Kidney epithelial cell (primary cell): Measurements from ENCODE around the gene ECE2. TPM values are rescaled to one million over a fixed set of nuclear protein-coding genes. Genes with fewer than 3 reads are reported as not detected.

ENCODE experiments used
- DNase-seq: peaks from one replicate; pipeline ENCODE4 v3.0.0-alpha.2; 2010; ENCODE audit warnings: low read depth
- H3K27me3 ChIP-seq: 2 replicates; pipeline ENCODE4 v1.6.0; 2011; ENCODE audit warnings: low read length; ENCODE audit not compliant: control insufficient read depth, insufficient read depth
- H3K36me3 ChIP-seq: 2 replicates; pipeline ENCODE4 v1.5.1; 2011; ENCODE audit warnings: low read length; ENCODE audit not compliant: control insufficient read depth, insufficient read depth
- H3K4me3 ChIP-seq: 2 replicates; pipeline ENCODE4 v1.5.1; 2011; ENCODE audit warnings: low read depth, mild to moderate bottlenecking, control low read depth, low read length
- CTCF ChIP-seq: IDR thresholded peaks from 2 replicates; pipeline ENCODE4 v1.5.1; 2011; ENCODE audit warnings: mild to moderate bottlenecking, moderate library complexity, low read length, control low read depth, inconsistent platforms; ENCODE audit not compliant: insufficient read depth, poor library complexity, severe bottlenecking
- total RNA-seq: library from RNA; depleted of rRNA; stranded (reverse); fragments of >200 nt; gene quantifications from 2 replicates; pipeline ENCODE4 v1.2.3, GENCODE V29; 2015

Gene ECE2
- total RNA-seq, 1 donor from 2014 or later, result not detected

- Histone ChIP-seq H3K36me3 (peaks cover 19% of the 10 kb centered on the region), H3K4me3 (no peak overlapping the region)
- DNase-seq, result no peak
Observed at GRCh38 chr3:184325269-184325668, 49.4 kb downstream of the ECE2 start.

GRCh38 chr3:184325715-184326369, 50.0 kb downstream of the ECE2 start:
- H3K36me3 ChIP-seq, result peaks cover 19% of the 10 kb centered on the region
- no peak for DNase-seq
- no peak for TF ChIP-seq CTCF
- no peak overlapping the region for H3K4me3 ChIP-seq
- no peaks in the 10 kb centered on the region for H3K27me3 ChIP-seq

More at GRCh38 chr3:184325269-184325668, 49.4 kb downstream of the ECE2 start:
- no peak for TF ChIP-seq CTCF
- H3K27me3 ChIP-seq, result no peaks in the 10 kb centered on the region

GRCh38 chr3:184327171-184327570, 51.3 kb downstream of the ECE2 start:
- H3K4me3 ChIP-seq, result no peak overlapping the region
- H3K27me3 ChIP-seq, result no peaks in the 10 kb centered on the region
- TF ChIP-seq CTCF, result no peak
- H3K36me3 ChIP-seq, result peaks cover 12% of the 10 kb centered on the region
- DNase-seq, result no peak

- no peak for DNase-seq
- peaks cover 12% of the 10 kb centered on the region for H3K36me3 ChIP-seq
- no peaks in the 10 kb centered on the region for H3K27me3 ChIP-seq
- TF ChIP-seq CTCF, result no peak
- no peak overlapping the region for H3K4me3 ChIP-seq
Observed at GRCh38 chr3:184328516-184328915, 52.7 kb downstream of the ECE2 start.

- DNase-seq, result peak; percentile 90
- no peak overlapping the region for H3K4me3 ChIP-seq
- H3K27me3 ChIP-seq, result no peaks in the 10 kb centered on the region
- TF ChIP-seq CTCF, result no peak
- peaks cover 14% of the 10 kb centered on the region for H3K36me3 ChIP-seq
Observed at GRCh38 chr3:184332370-184333090, 56.7 kb downstream of the ECE2 start.
